Prostate gland (tissue), 2 donors: ENCODE measurements around the gene TBX3. TPM values are rescaled to one million over a fixed set of nuclear protein-coding genes. Genes with fewer than 3 reads are reported as not detected.

Experiments used
- DNase-seq: peaks from one replicate; pipeline ENCODE4 v3.0.0-alpha.2; 2019; ENCODE audit warnings: low spot score
- H3K27ac ChIP-seq, 2 donors: fragments of 200-600 bp; sonication (generic); 2 replicates each; pipeline ENCODE4 v1.5.1; 2017 to 2019
- H3K27me3 ChIP-seq: fragments of 200-600 bp; sonication (generic); replicated peaks from 2 replicates; pipeline ENCODE4 v1.5.1; 2019; ENCODE audit not compliant: insufficient read depth
- H3K36me3 ChIP-seq, 2 donors: fragments of 200-600 bp; sonication (generic); 1 replicate in 1 of 2; 2 replicates in 1 of 2; pipeline versions ENCODE4 v1.5.1 to v1.8.1; 2017 to 2019
- H3K4me1 ChIP-seq: fragments of 200-600 bp; sonication (generic); replicated peaks from 2 replicates; pipeline ENCODE4 v1.5.1; 2019
- H3K4me3 ChIP-seq, 2 donors: fragments of 200-600 bp; sonication (generic); 2 replicates each; pipeline ENCODE4 v1.5.1; 2017 to 2019
- H3K9me3 ChIP-seq: fragments of 200-600 bp; sonication (generic); 2 replicates; pipeline ENCODE4 v1.5.1; 2017
- CTCF ChIP-seq, 4 experiments: fragments of 200-600 bp in 2 of 4; fragments of 450-650 bp in 2 of 4; sonication (generic) in 2 of 4; IDR thresholded peaks; 1 replicate in 3 of 4; 2 replicates in 1 of 4; pipeline ENCODE4 v1.5.1; 2016 to 2019; ENCODE audit warnings: antibody characterized with exemption in 4 of 4, mild to moderate bottlenecking in 2 of 4, moderate library complexity in 2 of 4
- POLR2A ChIP-seq: fragments of 450-650 bp; IDR thresholded peaks from one replicate; pipeline ENCODE4 v1.6.1; 2016; ENCODE audit warnings: antibody characterized with exemption, mild to moderate bottlenecking
- POLR2AphosphoS5 ChIP-seq: sonication (generic); formaldehyde crosslinking; IDR thresholded peaks from one replicate; pipeline ENCODE4 v1.6.1; 2017; ENCODE audit warnings: antibody characterized with exemption
- WGBS: methylation state at CpG from one replicate; pipeline ENCODE4 v1.1.5; 2018; 5-methylcytosine and 5-hydroxymethylcytosine counted together
- intact Hi-C: fragments of 100-400 bp; cut with DNase I; formaldehyde crosslinking; loops from one replicate; pipeline ENCODE4 v1.14.2; 2022
- total RNA-seq, 2 donors: library from RNA; depleted of rRNA; stranded (reverse); fragments of >200 nt; gene quantifications; one replicate each; pipeline ENCODE4 v1.1.0, GENCODE V29; 2016

Gene TBX3
- total RNA-seq, 2 donors from 2014 or later = 155 to 259 TPM

GRCh38 chr12:114636723-114637480, 47.1 kb downstream of the TBX3 start:
- no peaks in the 10 kb centered on the region for H3K27me3 ChIP-seq
- peak; percentile 47 for DNase-seq
- no peaks in the 10 kb centered on the region for H3K4me1 ChIP-seq
- no peaks in the 10 kb centered on the region for H3K9me3 ChIP-seq
- no peak overlapping the region for H3K4me3 ChIP-seq
- intact Hi-C loops = no loop called here
- H3K36me3 ChIP-seq = no peaks in the 10 kb centered on the region
- 50% methylated on average over 15 of the region's 15 CpGs for WGBS
- TF ChIP-seq POLR2AphosphoS5 (peak; percentile 22), POLR2A (no peak), CTCF (IDR thresholded peaks at IDR 0.05) (peak in 2 of 4 experiments; percentile 21 to 24)
- H3K27ac ChIP-seq = peak overlapping the region; percentile 76 to 81

- TF ChIP-seq POLR2AphosphoS5 (no peak), CTCF (IDR thresholded peaks at IDR 0.05) (no peak), POLR2A (no peak)
- H3K36me3 ChIP-seq = no peaks in the 10 kb centered on the region
- H3K4me1 ChIP-seq = no peaks in the 10 kb centered on the region
- H3K9me3 ChIP-seq = no peaks in the 10 kb centered on the region
- intact Hi-C loops = no loop called here
- H3K27ac ChIP-seq = no peak overlapping the region
- no peaks in the 10 kb centered on the region for H3K27me3 ChIP-seq
- no peak overlapping the region for H3K4me3 ChIP-seq
- 74% methylated on average over 7 of the region's 7 CpGs for WGBS
- DNase-seq = no peak
Measured at GRCh38 chr12:114631242-114631641, 52.7 kb downstream of the TBX3 start.

GRCh38 chr12:114628199-114628598, 55.8 kb downstream of the TBX3 start:
- no peaks in the 10 kb centered on the region for H3K9me3 ChIP-seq
- H3K27me3 ChIP-seq = no peaks in the 10 kb centered on the region
- H3K4me1 ChIP-seq = no peaks in the 10 kb centered on the region
- 57% methylated on average over 5 of the region's 5 CpGs for WGBS
- intact Hi-C loops = loop anchor here (5.0 kb wide), 1 partner anchor 34 kb away; no protein-coding TSS in a partner anchor
- no peak overlapping the region for H3K27ac ChIP-seq
- TF ChIP-seq POLR2A (no peak), POLR2AphosphoS5 (no peak), CTCF (IDR thresholded peaks at IDR 0.05) (no peak)
- no peak for DNase-seq
- H3K4me3 ChIP-seq = no peak overlapping the region
- H3K36me3 ChIP-seq = no peaks in the 10 kb centered on the region

GRCh38 chr12:114627393-114627792, 56.6 kb downstream of the TBX3 start:
- Histone ChIP-seq H3K36me3 (no peaks in the 10 kb centered on the region), H3K27me3 (no peaks in the 10 kb centered on the region), H3K27ac (no peak overlapping the region), H3K4me1 (no peaks in the 10 kb centered on the region), H3K4me3 (no peak overlapping the region), H3K9me3 (no peaks in the 10 kb centered on the region)
- DNase-seq = no peak
- intact Hi-C loops = loop anchor here (5.0 kb wide), 1 partner anchor 35 kb away; no protein-coding TSS in a partner anchor
- TF ChIP-seq POLR2A (no peak), CTCF (IDR thresholded peaks at IDR 0.05) (no peak), POLR2AphosphoS5 (no peak)

GRCh38 chr12:114625294-114625851, 58.6 kb downstream of the TBX3 start:
- no peak overlapping the region for H3K4me3 ChIP-seq
- TF ChIP-seq POLR2AphosphoS5 (peak; percentile 37), POLR2A (no peak), CTCF (IDR thresholded peaks at IDR 0.05) (peak; percentile 55 to 89 (median 79))
- H3K36me3 ChIP-seq = no peaks in the 10 kb centered on the region
- DNase-seq = peak; percentile 73
- H3K27ac ChIP-seq = peak overlapping the region; percentile 20 to 64
- no peaks in the 10 kb centered on the region for H3K9me3 ChIP-seq
- H3K4me1 ChIP-seq = no peaks in the 10 kb centered on the region
- intact Hi-C loops = loop anchor here (5.0 kb wide), 1 partner anchor 37 kb away; no protein-coding TSS in a partner anchor
- WGBS = 34% methylated on average over 7 of the region's 7 CpGs
- no peaks in the 10 kb centered on the region for H3K27me3 ChIP-seq
